ENCODE results near the gene CLEC11A. TPM values are rescaled to one million over a fixed set of nuclear protein-coding genes. Genes with fewer than 3 reads are reported as not detected.

CLEC11A gene, protein sequence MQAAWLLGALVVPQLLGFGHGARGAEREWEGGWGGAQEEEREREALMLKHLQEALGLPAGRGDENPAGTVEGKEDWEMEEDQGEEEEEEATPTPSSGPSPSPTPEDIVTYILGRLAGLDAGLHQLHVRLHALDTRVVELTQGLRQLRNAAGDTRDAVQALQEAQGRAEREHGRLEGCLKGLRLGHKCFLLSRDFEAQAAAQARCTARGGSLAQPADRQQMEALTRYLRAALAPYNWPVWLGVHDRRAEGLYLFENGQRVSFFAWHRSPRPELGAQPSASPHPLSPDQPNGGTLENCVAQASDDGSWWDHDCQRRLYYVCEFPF
- 10 to 100 TPM in 1 of 4 donors, 1 to 10 TPM in 3; 2.6 to 11.2 (median 5.1) TPM for total RNA-seq

DNA sequence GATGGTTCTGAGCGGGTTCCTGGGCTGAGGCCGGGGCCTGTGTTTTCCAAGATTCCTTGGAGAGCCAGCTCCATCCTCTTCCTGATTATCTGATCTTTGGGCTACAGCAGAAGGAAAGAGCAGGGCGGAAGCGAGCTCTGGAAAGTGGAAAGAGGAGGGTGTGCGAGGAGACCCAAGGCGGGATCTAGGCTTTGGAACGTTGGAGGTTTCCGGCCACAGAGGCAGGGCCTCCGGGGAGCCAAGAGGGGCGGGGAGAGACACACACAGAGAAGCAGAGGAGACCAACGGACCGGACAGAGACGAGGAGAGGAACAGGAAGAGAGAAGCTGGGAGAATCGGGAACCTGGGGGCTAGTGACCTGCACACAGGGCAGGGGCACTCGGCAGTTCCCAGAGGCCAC lies at the start of gene CLEC11A:
CLEC11A (plus strand) TSS at position 296 of the 400 bp plus-strand sequence. CDS start 162 bp downstream, outside the sequence.
- peak within 1 kb of the TSS; percentile 65 to 83 (median 72) for H3K27ac ChIP-seq
- WGBS, 2 donors (ENCODE audit: low coverage in 1 of 2) = 22 to 23% methylated on average over 8 to 15 of the region's 15 CpGs
- intact Hi-C loops (cut with DNase I; ENCODE audit: low total_unique reads) = no loop called here
- in situ Hi-C loops (cut with MboI; ENCODE audit: low pct_ligation_motif_present in 1 of 4, low pct_unique_long_range_greater_than_20kb in 1 of 4, low sequenced_read_pairs in 3 of 4) = no loop called here
- H3K4me3 ChIP-seq = peak within 1 kb of the TSS; percentile 26 to 54 (median 44)
- H3K4me1 ChIP-seq = peaks cover 6 to 35% (median 28%) of the 10 kb centered on the region in 4 donors
- H3K27me3 ChIP-seq = peaks cover 61% of the 10 kb centered on the region
- no peaks in the 10 kb centered on the region for H3K36me3 ChIP-seq
- TF ChIP-seq EP300 (IDR thresholded peaks at IDR 0.05; ENCODE audit: low read depth) (no peak), POLR2A (IDR thresholded peaks at IDR 0.05) (no peak), CTCF (IDR thresholded peaks at IDR 0.05) (no peak), POLR2AphosphoS5 (IDR thresholded peaks at IDR 0.05) (no peak)
- DNase-seq = peak; percentile 38
- no peaks in the 10 kb centered on the region for H3K9me3 ChIP-seq

DNA sequence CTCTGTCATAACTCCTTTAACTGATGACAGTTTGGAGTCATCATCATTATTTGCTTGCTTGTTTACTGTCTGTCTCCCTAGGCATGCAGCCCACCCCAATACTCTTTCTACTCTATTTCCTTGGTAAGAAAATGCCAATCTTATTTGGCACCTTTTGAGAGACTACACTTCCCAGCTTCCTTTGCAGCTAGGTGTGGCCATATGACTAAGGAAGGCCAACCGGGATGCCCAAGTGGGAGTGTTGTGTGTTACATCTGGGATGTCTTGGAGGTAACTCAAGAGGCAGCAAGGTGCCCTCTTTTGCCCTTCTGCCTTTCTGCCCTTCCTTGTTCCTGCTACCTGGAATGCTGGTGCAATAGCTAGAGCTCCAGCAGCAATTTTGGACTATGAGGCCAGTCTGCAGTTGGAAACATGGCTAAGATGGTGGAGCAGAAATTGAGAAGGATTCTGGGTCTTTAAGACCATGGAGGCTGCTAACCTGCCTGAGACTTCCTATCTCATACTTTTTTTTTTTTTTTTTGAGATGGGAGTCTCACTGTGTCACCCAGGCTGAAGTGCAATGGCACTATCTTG lies 46.5 kb upstream of the CLEC11A start:
- WGBS, 2 donors (ENCODE audit: low coverage in 1 of 2) = 56% methylated on average over 1 of the region's 1 CpG; no CpG with 5 or more reads in 1 of the 2 donors
- Histone ChIP-seq H3K4me1 (no peaks in the 10 kb centered on the region), H3K27ac (no peak overlapping the region), H3K9me3 (no peaks in the 10 kb centered on the region), H3K27me3 (peaks cover 39% of the 10 kb centered on the region), H3K4me3 (no peak overlapping the region), H3K36me3 (no peaks in the 10 kb centered on the region)
- no peak for DNase-seq
- intact Hi-C loops (cut with DNase I; ENCODE audit: low total_unique reads) = no loop called here
- in situ Hi-C loops (cut with MboI; ENCODE audit: low pct_ligation_motif_present in 1 of 4, low pct_unique_long_range_greater_than_20kb in 1 of 4, low sequenced_read_pairs in 3 of 4) = no loop called here
- TF ChIP-seq CTCF (IDR thresholded peaks at IDR 0.05) (no peak), EP300 (IDR thresholded peaks at IDR 0.05; ENCODE audit: low read depth) (no peak), POLR2AphosphoS5 (IDR thresholded peaks at IDR 0.05) (no peak), POLR2A (IDR thresholded peaks at IDR 0.05) (no peak)

- Histone ChIP-seq H3K27ac (no peak overlapping the region), H3K27me3 (peaks cover 31% of the 10 kb centered on the region), H3K4me1 (no peaks in the 10 kb centered on the region), H3K4me3 (no peak overlapping the region), H3K36me3 (no peaks in the 10 kb centered on the region), H3K9me3 (no peaks in the 10 kb centered on the region)
- DNase-seq = no peak
- in situ Hi-C loops (cut with MboI; ENCODE audit: low pct_ligation_motif_present in 1 of 4, low pct_unique_long_range_greater_than_20kb in 1 of 4, low sequenced_read_pairs in 3 of 4) (no loop called here), intact Hi-C loops (cut with DNase I; ENCODE audit: low total_unique reads) (no loop called here)
- TF ChIP-seq POLR2A (IDR thresholded peaks at IDR 0.05) (no peak), EP300 (IDR thresholded peaks at IDR 0.05; ENCODE audit: low read depth) (no peak), CTCF (IDR thresholded peaks at IDR 0.05) (no peak), POLR2AphosphoS5 (IDR thresholded peaks at IDR 0.05) (no peak)
- WGBS, 2 donors (ENCODE audit: low coverage in 1 of 2) = 47 to 57% methylated on average over 5 of the region's 5 CpGs
Observed at GRCh38 chr19:50677636-50678035, 45.5 kb upstream of the CLEC11A start.

DNA sequence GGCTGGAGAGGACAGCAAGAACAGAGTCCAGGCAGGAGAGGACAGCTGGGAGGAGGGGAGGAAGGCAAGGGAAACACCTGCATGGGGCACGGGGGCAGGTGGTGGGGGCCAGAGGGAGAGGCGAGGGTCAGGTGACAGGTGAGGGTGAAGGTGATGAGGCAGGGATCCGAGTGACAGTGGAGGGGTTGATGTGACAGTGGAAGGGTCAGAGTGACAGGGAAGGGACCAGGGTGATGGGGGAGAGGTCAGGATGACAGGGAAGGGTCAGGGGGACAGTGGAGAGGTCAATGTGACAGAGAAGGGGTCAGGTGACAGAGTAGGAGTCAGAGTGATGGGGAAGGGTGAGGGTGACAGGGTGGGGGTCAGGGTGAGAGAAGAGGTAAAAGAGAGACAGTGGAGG lies 44.8 kb upstream of the CLEC11A start:
- 43 to 44% methylated on average over 3 of the region's 3 CpGs for WGBS, 2 donors (ENCODE audit: low coverage in 1 of 2)
- H3K27me3 ChIP-seq = peaks cover 24% of the 10 kb centered on the region
- H3K4me3 ChIP-seq = no peak overlapping the region
- H3K9me3 ChIP-seq = no peaks in the 10 kb centered on the region
- no peaks in the 10 kb centered on the region for H3K4me1 ChIP-seq
- TF ChIP-seq EP300 (IDR thresholded peaks at IDR 0.05; ENCODE audit: low read depth) = no peak
- no peak for TF ChIP-seq POLR2AphosphoS5 (IDR thresholded peaks at IDR 0.05)
- TF ChIP-seq CTCF (IDR thresholded peaks at IDR 0.05) = no peak
- no peak for TF ChIP-seq POLR2A (IDR thresholded peaks at IDR 0.05)
- intact Hi-C loops (cut with DNase I; ENCODE audit: low total_unique reads) = no loop called here
- no peak for DNase-seq
- no peak overlapping the region for H3K27ac ChIP-seq
- H3K36me3 ChIP-seq = no peaks in the 10 kb centered on the region
- in situ Hi-C loops (cut with MboI; ENCODE audit: low pct_ligation_motif_present in 1 of 4, low pct_unique_long_range_greater_than_20kb in 1 of 4, low sequenced_read_pairs in 3 of 4) = no loop called here
